NAMALWA (cell line): ENCODE data around the gene TENM4.
A peak's percentile ranks its signal among the peaks of the same experiment; 100 is the strongest.

ENCODE experiments used
- DNase-seq: peaks from one replicate; pipeline ENCODE4 v3.0.0-alpha.2; 2015; ENCODE audit warnings: low spot score

TENM4 gene

DNA sequence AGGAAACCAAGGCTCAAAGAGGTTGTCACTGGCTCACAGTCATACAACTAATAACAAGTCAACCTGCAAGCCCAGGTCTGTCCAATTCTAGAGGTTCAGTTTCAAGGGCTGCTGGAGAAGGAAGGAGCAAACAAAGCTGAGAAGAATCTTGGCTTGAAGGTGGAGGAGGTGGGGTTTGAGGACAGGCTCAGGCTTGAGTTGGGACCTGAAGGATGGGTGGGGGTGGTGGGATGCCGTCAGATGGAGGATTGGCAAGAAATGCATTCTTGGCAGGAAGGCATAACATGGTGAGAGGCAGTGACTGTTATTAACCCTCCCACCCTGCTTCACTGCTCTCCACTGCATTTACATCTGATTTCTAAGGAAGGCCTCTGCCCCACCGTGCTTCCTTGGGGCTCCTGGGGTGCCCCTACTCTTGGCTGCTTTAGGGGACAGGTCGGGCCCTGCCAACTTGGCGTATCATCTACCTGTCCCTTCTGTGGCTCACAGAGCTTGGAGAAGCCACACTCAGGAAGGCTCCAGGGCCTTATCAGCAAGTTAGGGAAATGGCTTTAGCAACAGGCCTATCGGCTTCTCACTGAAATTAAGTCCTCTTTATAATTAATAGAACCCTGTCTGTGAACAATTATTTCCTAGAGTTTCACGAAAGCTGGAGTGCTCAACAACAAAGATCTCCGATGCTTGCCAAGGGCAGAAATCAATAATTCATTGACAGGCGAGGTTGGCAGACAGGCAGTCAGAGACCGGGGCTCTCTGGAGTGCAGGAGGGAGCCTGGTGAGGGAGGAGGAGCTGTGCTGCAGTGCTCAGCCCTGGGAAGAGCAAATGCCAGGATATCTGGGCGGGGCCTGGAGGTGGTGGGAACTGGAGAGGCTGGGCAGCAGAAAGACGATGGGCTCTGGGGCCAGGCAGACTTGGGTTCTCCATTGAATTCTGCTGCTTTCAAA lies 781.2 kb downstream of the TENM4 start:
- DNase-seq = no peak

DNA sequence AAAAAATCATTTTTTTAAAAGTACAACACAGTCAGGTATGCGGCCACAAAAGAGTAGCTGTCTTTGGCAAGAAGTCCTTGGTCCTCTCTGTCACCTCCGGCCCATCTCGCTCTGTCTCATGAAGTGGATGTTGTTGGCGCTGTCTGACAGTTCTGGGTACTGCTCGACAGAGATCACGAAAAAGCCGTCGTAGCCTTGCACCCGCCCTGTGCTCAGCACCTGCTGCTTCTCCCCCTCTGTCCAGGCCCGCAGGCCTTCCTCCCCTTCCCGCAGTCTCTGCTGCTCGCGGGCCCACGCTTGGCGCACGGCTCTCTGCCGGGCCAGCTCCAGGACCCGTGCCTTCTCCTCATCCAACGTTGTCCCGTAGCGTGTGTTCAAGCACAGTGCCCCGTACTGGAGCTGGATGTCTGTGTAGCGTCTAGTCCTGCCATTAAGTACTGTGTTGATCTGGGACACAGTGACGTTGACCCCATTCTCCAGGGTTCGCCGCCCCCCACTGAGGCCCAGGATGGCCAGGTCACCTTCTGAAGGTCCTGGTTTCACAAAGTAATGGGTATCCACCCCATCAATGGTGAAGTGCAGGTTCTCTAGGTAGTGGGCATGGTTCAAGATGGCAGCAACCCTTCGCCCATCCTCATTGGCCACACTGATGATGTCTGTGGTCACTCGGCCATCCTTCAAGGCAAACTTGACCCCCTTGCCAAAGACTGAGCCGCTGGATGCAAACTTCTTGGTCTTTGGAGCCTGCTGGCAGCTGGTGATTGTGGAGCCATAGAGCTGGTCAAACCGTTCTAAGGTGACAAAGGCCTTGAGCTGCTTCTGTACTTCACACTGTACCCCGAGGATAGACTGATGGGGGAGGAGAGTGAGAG lies 782.6 kb downstream of the TENM4 start:
- DNase-seq = no peak

GRCh38 chr11:78657441-78657840 lies 783.4 kb downstream of the TENM4 start:
- DNase-seq = no peak

DNA sequence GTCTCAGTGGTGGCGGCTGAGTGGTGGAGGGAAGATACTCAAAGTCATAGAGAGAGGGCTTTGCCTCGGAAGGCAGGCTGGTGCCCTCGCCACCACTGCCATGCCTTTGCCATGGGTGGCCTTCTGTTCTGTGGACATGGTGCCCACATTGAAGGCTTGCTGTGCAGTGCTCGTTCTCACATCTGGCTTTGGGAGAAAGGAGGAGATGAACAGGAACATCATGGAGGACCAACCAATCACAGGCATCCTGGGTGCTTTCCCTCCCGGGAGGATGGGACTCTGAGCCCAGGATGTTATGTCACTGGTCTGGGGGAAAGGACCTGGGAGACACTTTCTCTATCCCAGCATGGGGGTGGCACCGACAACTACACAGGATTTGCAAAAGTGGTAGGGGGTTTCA lies 783.8 kb downstream of the TENM4 start:
- DNase-seq = no peak

DNA sequence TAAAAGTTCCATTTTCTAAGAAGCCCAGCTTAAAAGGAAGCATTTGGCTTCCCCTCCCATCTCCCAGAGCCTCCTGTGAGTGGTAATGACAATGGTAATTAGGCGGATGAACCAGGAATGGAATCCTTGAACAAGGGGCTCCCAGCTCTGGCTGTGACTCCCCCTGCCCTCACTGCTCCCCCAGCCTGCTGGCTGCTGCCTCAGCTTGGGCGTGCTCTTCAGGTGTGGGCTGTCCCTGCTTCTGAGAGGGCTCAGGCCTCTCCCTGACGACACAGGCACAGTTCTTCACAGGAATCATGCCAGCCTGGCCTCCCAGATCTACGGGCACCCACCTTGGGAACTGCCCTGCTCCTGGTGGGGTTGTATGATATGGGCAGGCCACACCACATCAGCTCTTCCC lies 784.5 kb downstream of the TENM4 start:
- DNase-seq = no peak

- no peak for DNase-seq
Observed at GRCh38 chr11:78655561-78655960, 785.3 kb downstream of the TENM4 start.

DNA sequence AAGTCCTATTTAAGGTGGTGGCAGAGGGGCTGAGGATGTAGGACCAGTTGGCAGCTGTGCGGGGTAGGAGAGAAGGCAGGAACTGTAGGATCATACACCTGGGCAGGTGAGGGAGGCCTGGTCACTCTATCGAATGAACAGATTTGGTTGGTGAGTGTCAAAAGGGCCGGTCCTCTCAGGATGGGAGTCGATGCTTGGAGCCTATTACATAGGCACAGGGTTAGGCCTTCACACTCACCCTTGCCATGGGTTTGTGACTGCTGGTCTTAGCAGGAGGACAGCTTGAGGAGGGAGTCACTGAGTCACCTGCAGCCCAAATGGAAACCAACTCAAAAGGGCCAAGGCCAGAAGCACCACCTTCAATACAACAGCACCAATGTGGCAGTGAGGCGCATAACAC lies 786.0 kb downstream of the TENM4 start:
- no peak for DNase-seq

- DNase-seq = no peak
Observed at GRCh38 chr11:78654071-78654470, 786.8 kb downstream of the TENM4 start.

DNA sequence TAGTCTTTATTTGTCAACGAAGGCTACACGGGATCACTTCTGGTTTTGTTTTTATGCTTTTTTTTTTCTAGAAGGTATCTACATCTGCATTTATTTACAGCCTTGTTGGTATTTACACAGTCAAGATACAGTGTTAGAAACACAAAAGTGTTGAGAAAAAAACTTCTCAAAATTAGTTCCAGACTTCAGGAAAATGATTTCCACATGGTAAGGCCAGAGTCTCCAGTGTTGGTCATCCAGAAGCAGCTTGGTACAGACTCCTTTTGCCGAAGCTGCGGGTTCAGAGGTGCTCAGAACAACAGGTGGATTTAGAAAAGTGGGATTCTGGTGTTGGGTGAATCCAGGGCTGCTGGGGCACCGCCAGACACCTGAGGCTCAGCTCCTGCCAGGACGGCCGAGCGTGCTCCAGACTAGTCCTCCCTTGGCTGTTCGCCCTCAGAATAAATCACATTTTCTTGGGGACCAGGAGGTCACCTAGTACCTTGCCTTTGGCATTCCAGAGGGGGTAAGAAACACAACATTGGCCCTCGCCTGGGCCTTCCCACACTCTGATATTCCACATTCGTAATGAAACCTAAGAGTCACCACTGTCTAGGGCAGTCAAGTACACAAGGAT lies 787.4 kb downstream of the TENM4 start:
- no peak for DNase-seq

DNA sequence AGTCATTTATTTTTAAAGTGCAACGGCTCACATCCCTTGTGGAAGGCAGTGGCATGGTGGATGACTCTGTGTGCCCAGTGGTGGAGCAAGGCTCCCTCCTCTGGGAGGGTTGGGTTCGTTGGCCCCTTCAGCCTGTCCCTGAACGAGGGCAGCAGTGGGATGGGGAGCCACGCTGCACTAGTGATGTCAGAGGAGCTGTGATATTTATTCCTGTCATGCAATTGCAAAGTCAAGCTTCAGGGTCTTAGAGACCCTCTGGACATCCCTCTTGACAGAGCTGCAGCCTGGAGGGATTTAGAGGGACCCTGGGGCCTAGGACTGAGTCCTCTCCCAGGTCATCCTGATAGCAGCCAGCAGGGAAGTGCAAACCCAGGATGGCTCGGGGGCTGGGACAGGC lies 788.0 kb downstream of the TENM4 start:
- no peak for DNase-seq

GRCh38 chr11:78651923-78652842 lies 788.6 kb downstream of the TENM4 start:
- DNase-seq = no peak

GRCh38 chr11:78651136-78651775 lies 789.6 kb downstream of the TENM4 start:
- no peak for DNase-seq

DNA sequence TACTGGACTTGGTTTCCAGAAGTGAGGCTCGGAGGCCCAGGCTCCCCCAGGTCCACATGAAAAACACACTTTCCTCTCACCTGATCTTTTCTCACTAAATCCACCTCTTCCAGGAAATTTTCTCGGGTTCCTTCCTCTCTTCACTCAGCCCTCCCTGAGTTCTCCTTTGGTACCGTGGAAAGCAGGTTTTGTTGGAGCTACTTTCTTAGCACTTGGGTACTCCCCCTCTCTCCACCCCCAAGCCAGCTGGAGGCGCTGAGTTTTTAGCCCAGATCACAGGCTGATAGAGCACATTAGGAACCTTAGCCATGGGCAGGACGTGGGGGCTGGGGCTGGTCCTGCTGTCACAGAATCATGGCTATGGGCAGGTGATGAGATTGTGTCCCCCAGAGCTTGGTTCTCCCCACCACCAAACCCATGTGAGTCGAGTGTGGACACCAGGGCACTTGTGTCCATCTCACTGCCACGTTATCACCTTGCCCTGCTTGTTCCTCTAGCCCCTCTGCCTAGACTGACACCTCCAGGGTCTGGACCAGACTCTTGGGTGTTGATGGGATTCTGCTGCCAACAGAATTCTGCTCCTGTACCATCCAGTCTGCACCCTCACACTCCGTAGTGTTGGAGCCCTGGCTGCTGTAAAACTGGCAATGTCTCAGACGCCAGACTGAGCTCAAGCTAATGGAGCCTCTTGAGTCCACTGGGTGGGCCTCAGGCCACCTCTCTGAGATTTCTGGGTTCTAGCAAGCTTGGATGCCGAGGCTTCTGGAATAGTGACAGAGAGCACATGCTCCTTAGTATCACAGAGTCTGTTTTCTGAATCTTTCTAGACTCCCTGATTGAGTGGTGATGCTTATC lies 791.2 kb downstream of the TENM4 start:
- DNase-seq = no peak

- no peak for DNase-seq
Observed at GRCh38 chr11:78647986-78648875, 792.6 kb downstream of the TENM4 start.

DNA sequence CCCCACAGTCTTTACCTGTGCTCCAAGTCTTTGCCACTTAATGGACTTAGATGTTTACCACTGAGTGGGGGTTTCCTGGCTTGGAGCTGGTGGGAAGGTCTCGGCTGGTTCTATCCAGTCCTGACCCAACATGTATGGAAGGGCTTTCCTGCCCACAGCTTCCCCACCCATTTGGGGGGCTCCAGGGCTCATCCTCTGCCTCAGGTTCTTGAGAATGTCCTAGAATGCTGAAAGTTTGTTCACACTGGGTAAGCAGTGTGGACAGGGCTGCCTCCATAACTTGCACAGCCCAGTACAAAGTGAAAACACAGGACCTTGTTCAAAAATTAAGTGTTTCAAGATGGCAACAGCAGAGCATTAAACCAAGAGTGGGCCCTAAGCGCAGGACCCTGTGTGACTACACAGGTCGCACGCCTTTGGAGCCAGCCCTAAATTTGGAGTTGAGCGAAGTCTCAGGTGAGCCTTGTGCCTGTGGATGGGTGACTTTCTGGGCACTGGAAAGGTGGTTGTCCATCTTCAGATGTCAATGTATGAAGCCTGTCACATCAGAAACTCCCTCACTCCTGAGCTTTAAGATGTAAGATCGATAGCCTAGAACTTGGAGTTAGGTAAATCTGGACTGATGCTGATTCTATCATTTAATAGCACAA lies 793.4 kb downstream of the TENM4 start:
- no peak for DNase-seq

- DNase-seq = peak; percentile 68
Observed at GRCh38 chr11:78646564-78647185, 794.2 kb downstream of the TENM4 start.

DNA sequence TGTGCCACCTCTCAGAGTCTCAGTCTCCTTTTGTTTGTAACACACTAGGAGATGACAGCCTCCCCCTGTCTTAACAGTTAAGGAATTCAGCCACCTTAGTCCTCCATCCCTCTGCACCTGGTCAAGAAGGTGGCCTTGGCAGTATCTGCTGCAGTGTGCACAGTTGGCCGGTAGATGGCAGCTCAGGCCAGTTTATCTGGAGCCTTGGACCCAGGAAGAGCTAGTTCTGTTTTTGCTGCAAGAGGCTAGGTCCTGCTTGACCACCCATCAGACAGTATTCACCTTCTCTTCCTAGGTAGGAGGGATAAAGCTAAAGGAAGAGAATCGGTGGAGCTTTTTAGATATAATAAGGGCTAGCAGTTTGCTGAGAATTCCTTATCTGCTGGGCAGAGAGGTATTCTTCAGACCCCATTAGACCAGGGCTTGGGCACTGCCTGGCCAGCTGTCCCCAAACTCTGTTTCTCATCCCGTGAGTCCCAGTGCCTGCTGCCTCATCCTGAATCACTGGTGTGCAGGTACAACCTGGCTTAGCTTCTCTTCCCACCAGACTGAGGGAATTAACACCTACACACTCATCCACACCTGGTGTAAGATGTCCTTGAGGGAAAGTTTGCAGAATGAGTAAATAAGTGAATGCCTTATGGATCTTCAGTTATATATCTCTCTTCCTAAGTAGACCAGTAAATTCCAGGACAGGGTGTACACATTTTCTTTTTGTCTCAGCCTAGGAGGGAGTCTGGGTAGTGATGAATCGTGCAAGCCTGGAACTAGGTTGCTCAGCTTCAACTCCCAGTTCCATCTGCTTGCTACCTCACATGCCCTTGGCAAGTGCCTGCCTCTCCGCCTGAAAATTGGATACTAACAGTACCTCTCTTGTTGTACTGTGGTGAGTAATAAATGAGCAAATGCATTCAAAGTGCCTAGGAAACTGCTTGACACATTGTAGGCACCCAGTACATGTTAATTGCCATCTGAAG lies 795.3 kb downstream of the TENM4 start:
- peak; percentile 73 for DNase-seq
